Suppressor macrophage treated with lipopolysaccharide for 1 hour (primary cell): ENCODE data around the gene PPM1E.
A peak's percentile ranks its signal among the peaks of the same experiment; 100 is the strongest.
"Not testable (repeated sequence)": the region's sequence is repeated elsewhere in the genome, so short reads cannot be mapped to it uniquely, and the experiment has no call there.

ENCODE experiments used
- DNase-seq, 3 donors: peaks; one replicate each; pipeline ENCODE4 v3.0.0-alpha.2; 2020 to 2022

Gene PPM1E

GRCh38 chr17:58783380-58783779, 27.7 kb downstream of the PPM1E start:
- DNase-seq: no peak

- DNase-seq: no peak
These were observed 29.4 kb downstream of the PPM1E start for GRCh38 chr17:58785097-58785496.

GRCh38 chr17:58786586-58787295, 31.1 kb downstream of the PPM1E start:
- no peak for DNase-seq

GRCh38 chr17:58788199-58788598, 32.5 kb downstream of the PPM1E start:
- no peak for DNase-seq

- DNase-seq: no peak
These were observed 33.5 kb downstream of the PPM1E start for GRCh38 chr17:58789160-58789559.

- no peak for DNase-seq
These were observed 34.2 kb downstream of the PPM1E start for GRCh38 chr17:58789831-58790230.

GRCh38 chr17:58794508-58794907, 38.9 kb downstream of the PPM1E start:
- not testable (repeated sequence) for DNase-seq

GRCh38 chr17:58802188-58802587, 46.5 kb downstream of the PPM1E start:
- no peak for DNase-seq

GRCh38 chr17:58806046-58806445, 50.4 kb downstream of the PPM1E start:
- no peak for DNase-seq

GRCh38 chr17:58808609-58809563, 53.2 kb downstream of the PPM1E start:
- peak; percentile 0 to 20 (median 5) for DNase-seq

- DNase-seq: no peak
These were observed 53.9 kb downstream of the PPM1E start for GRCh38 chr17:58809564-58809936.

- no peak for DNase-seq
These were observed 55.6 kb downstream of the PPM1E start for GRCh38 chr17:58811290-58811689.

GRCh38 chr17:58813712-58814111, 58.1 kb downstream of the PPM1E start:
- no peak for DNase-seq

- no peak for DNase-seq
These were observed 63.0 kb downstream of the PPM1E start for GRCh38 chr17:58818654-58819053.

- peak in 2 of 3 donors; percentile 10 to 31 for DNase-seq
These were observed 66.7 kb downstream of the PPM1E start for GRCh38 chr17:58822148-58823050.

GRCh38 chr17:58823051-58823525, 67.4 kb downstream of the PPM1E start:
- no peak for DNase-seq

GRCh38 chr17:58829172-58829637, 73.6 kb downstream of the PPM1E start:
- DNase-seq: no peak

- DNase-seq: no peak
These were observed 76.1 kb downstream of the PPM1E start for GRCh38 chr17:58831780-58832179.

GRCh38 chr17:58832514-58832913, 76.9 kb downstream of the PPM1E start:
- DNase-seq: no peak

GRCh38 chr17:58837699-58838098, 82.0 kb downstream of the PPM1E start:
- no peak for DNase-seq

GRCh38 chr17:58840820-58841612, 85.4 kb downstream of the PPM1E start:
- no peak for DNase-seq

GRCh38 chr17:58846413-58846812, 90.8 kb downstream of the PPM1E start:
- DNase-seq: not testable (repeated sequence)
